Measurements from ENCODE around the gene EGFR. TPM values are rescaled to one million over a fixed set of nuclear protein-coding genes. Genes with fewer than 3 reads are reported as not detected.

EGFR gene
- total and polyA plus RNA-seq, 2 donors (not counting 3 experiments of a cell fraction or from before 2014, with no cell fraction given) = 1.5 to 4.1 TPM

DNA sequence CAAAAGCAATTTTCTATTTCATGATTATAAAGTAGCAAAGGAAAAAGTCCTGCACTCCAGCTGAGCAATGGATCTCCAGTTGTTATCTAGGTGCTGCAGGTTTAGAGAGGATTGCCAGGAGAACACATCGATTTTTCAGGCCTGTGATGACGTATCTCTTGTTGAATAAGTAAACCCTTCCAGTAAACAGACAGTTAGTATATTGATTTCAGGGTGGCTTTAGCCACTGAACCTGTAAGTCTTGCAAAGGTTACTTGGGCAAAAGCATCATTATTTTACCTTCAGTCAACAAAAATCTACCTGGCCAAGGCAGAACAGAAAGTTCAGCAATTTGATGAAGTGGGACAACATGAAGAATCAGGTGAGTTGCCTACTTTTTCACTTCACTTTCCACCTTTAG lies 12.3 kb downstream of the EGFR start:
- Histone ChIP-seq H3K4me2 (ENCODE audit: insufficient read depth, low read length) (no peak overlapping the region), H3K9me3 (replicated peaks; ENCODE audit: control insufficient read depth, insufficient read depth, low read length) (no peaks in the 10 kb centered on the region), H3K9ac (replicated peaks; ENCODE audit: extremely low read depth, insufficient read depth, low read length) (no peak overlapping the region), H2AFZ (ENCODE audit: low read depth, low read length) (no peak overlapping the region), H3K4me1 (ENCODE audit: control insufficient read depth, extremely low read depth, insufficient read depth, low read length) (no peaks in the 10 kb centered on the region), H3K4me3 (replicated peaks in 1 of 3; ENCODE audit: insufficient read depth in 1 of 3, low read depth in 1 of 3, low read length in 3 of 3) (no peak overlapping the region), H3K9me1 (replicated peaks; ENCODE audit: control insufficient read depth, extremely low read depth, insufficient read depth, low read length) (no peaks in the 10 kb centered on the region), H3K36me3 (ENCODE audit: control insufficient read depth in 2 of 2, extremely low read depth in 1 of 2, insufficient read depth in 2 of 2, low read length in 2 of 2) (no peaks in the 10 kb centered on the region), H3K79me2 (ENCODE audit: control insufficient read depth, insufficient read depth, low read length) (no peaks in the 10 kb centered on the region), H4K20me1 (replicated peaks; ENCODE audit: control insufficient read depth, extremely low read depth, insufficient read depth, low read length) (no peaks in the 10 kb centered on the region), H3K27me3 (ENCODE audit: control insufficient read depth in 2 of 2, insufficient read depth in 2 of 2, low read length in 2 of 2) (no peaks in the 10 kb centered on the region), H3K27ac (ENCODE audit: insufficient read depth, low read depth, low read length) (no peak overlapping the region)
- FAIRE-seq (no peak), DNase-seq (ENCODE audit: low read depth, low spot score) (no peak)
- CTCF ChIA-PET = interaction anchor here (2.6 kb wide), 1 partner anchor 9 kb away, joined by 8 read pairs; no protein-coding TSS in a partner anchor
- no peak for TF ChIP-seq POLR2AphosphoS5 (IDR thresholded peaks at IDR 0.05; ENCODE audit: insufficient read depth, low read depth, low read length)
- no peak for TF ChIP-seq MYC (IDR thresholded peaks at IDR 0.05; ENCODE audit: low read depth, low read length)
- no peak for TF ChIP-seq POLR2A (IDR thresholded peaks at IDR 0.05; ENCODE audit: low read depth, low read length)
- no peak for TF ChIP-seq JUN (IDR thresholded peaks at IDR 0.05; ENCODE audit: borderline replicate concordance, insufficient read depth, insufficient read length, low read depth)
- TF ChIP-seq EZH2 (IDR thresholded peaks at IDR 0.05; ENCODE audit: borderline replicate concordance, low read depth, low read length, severe bottlenecking) = no peak
- TF ChIP-seq GATA2 (IDR thresholded peaks at IDR 0.05; ENCODE audit: insufficient read depth, insufficient read length, low read depth, low read length) = no peak
- dilution Hi-C loops (cut with MboI; ENCODE audit: extremely low pct_ligation_motif_present, low sequenced_read_pairs) (no loop called here), intact Hi-C loops (cut with micrococcal nuclease) (no loop called here)
- BruUV-seq (replicated peaks) = no TSS peak
- POLR2A ChIA-PET = no interaction called here

DNA sequence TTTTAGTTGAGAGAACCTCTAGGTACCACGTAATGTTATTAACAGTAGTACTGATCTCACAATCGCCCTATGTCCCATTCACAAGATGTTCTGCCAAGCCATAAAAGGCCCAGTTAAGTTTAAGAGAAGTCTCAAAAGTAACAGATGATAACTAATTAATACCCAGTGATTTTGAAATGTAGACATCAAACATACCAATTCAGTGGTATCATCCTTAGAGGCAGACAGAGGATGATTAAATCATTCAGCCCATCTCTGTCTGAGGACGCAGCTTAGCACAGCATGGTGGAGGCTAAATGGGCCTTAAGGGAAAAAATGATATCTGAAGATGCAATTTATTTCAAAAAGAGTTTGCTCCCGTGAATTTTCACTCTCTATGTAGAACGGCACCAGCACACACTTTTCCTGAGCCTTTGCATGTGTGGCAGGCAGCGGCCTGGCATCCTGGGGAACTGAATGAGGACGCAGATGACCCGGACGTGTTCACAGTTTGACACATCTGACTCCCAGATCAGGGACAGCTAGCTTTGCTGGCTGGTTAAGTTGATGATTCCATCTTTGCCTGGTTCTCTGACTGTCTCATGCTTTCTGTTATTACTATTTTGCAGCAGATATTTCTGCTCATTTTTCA lies 13.4 kb downstream of the EGFR start:
- FAIRE-seq = no peak
- dilution Hi-C loops (cut with MboI; ENCODE audit: extremely low pct_ligation_motif_present, low sequenced_read_pairs) = no loop called here
- Histone ChIP-seq H3K4me2 (ENCODE audit: insufficient read depth, low read length) (no peak overlapping the region), H3K4me3 (replicated peaks in 1 of 3; ENCODE audit: insufficient read depth in 1 of 3, low read depth in 1 of 3, low read length in 3 of 3) (no peak overlapping the region), H3K27me3 (ENCODE audit: control insufficient read depth in 2 of 2, insufficient read depth in 2 of 2, low read length in 2 of 2) (no peaks in the 10 kb centered on the region), H4K20me1 (replicated peaks; ENCODE audit: control insufficient read depth, extremely low read depth, insufficient read depth, low read length) (no peaks in the 10 kb centered on the region), H3K27ac (ENCODE audit: insufficient read depth, low read depth, low read length) (no peak overlapping the region), H3K9ac (replicated peaks; ENCODE audit: extremely low read depth, insufficient read depth, low read length) (no peak overlapping the region), H3K9me3 (replicated peaks; ENCODE audit: control insufficient read depth, insufficient read depth, low read length) (no peaks in the 10 kb centered on the region), H3K79me2 (ENCODE audit: control insufficient read depth, insufficient read depth, low read length) (no peaks in the 10 kb centered on the region), H3K4me1 (ENCODE audit: control insufficient read depth, extremely low read depth, insufficient read depth, low read length) (no peaks in the 10 kb centered on the region), H3K9me1 (replicated peaks; ENCODE audit: control insufficient read depth, extremely low read depth, insufficient read depth, low read length) (no peaks in the 10 kb centered on the region), H3K36me3 (ENCODE audit: control insufficient read depth in 2 of 2, extremely low read depth in 1 of 2, insufficient read depth in 2 of 2, low read length in 2 of 2) (no peaks in the 10 kb centered on the region), H2AFZ (ENCODE audit: low read depth, low read length) (no peak overlapping the region)
- TF ChIP-seq EZH2 (IDR thresholded peaks at IDR 0.05; ENCODE audit: borderline replicate concordance, low read depth, low read length, severe bottlenecking) (no peak), GATA2 (IDR thresholded peaks at IDR 0.05; ENCODE audit: insufficient read depth, insufficient read length, low read depth, low read length) (no peak), JUN (IDR thresholded peaks at IDR 0.05; ENCODE audit: borderline replicate concordance, insufficient read depth, insufficient read length, low read depth) (no peak), POLR2A (IDR thresholded peaks at IDR 0.05; ENCODE audit: low read depth, low read length) (no peak), FOS (IDR thresholded peaks at IDR 0.05; ENCODE audit: borderline replicate concordance, insufficient read depth, low read length) (no peak), MYC (IDR thresholded peaks at IDR 0.05; ENCODE audit: low read depth, low read length) (no peak), POLR2AphosphoS5 (IDR thresholded peaks at IDR 0.05; ENCODE audit: insufficient read depth, low read depth, low read length) (no peak)
- TF ChIP-seq, protein P1, sequence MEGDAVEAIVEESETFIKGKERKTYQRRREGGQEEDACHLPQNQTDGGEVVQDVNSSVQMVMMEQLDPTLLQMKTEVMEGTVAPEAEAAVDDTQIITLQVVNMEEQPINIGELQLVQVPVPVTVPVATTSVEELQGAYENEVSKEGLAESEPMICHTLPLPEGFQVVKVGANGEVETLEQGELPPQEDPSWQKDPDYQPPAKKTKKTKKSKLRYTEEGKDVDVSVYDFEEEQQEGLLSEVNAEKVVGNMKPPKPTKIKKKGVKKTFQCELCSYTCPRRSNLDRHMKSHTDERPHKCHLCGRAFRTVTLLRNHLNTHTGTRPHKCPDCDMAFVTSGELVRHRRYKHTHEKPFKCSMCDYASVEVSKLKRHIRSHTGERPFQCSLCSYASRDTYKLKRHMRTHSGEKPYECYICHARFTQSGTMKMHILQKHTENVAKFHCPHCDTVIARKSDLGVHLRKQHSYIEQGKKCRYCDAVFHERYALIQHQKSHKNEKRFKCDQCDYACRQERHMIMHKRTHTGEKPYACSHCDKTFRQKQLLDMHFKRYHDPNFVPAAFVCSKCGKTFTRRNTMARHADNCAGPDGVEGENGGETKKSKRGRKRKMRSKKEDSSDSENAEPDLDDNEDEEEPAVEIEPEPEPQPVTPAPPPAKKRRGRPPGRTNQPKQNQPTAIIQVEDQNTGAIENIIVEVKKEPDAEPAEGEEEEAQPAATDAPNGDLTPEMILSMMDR (IDR thresholded peaks at IDR 0.05; ENCODE audit: extremely low read depth in 1 of 2, insufficient read depth in 1 of 2, low read depth in 1 of 2, low read length in 2 of 2) = no peak
- TF ChIP-seq, protein P2, sequence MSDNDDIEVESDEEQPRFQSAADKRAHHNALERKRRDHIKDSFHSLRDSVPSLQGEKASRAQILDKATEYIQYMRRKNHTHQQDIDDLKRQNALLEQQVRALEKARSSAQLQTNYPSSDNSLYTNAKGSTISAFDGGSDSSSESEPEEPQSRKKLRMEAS (IDR thresholded peaks at IDR 0.05; ENCODE audit: insufficient read depth, insufficient read length) = no peak
- ChIA-PET POLR2A (no interaction called here), CTCF (no interaction called here)
- no TSS peak for BruUV-seq (replicated peaks)
- intact Hi-C loops (cut with micrococcal nuclease) = no loop called here
- DNase-seq (ENCODE audit: low read depth, low spot score) = no peak

Data from endothelial cell of umbilical vein (primary cell).